Tibial nerve (tissue), 4 donors: ENCODE measurements around the gene ZNF430. TPM values are rescaled to one million over a fixed set of nuclear protein-coding genes. Genes with fewer than 3 reads are reported as not detected.

ENCODE experiments used
- DNase-seq, 2 donors: peaks; one replicate each; pipeline ENCODE4 v3.0.0-alpha.2; 2019; ENCODE audit warnings: low spot score in 2 of 2
- H3K27ac ChIP-seq, 4 donors: fragments of 200-600 bp; sonication (generic) in 3 of 4; one replicate each; pipeline ENCODE4 v1.5.1; 2017 to 2019; ENCODE audit warnings: mild to moderate bottlenecking in 1 of 4
- H3K27me3 ChIP-seq, 2 donors: fragments of 200-600 bp; sonication (generic) in 1 of 2; one replicate each; pipeline versions ENCODE4 v1.5.1 to v1.6.0; 2017 to 2019
- H3K36me3 ChIP-seq, 3 donors: fragments of 200-600 bp; sonication (generic); one replicate each; pipeline ENCODE4 v1.5.1; 2018 to 2019
- H3K4me1 ChIP-seq, 4 donors: fragments of 200-600 bp; sonication (generic) in 3 of 4; one replicate each; pipeline ENCODE4 v1.5.1; 2017 to 2019
- H3K4me3 ChIP-seq, 4 donors: fragments of 200-600 bp; sonication (generic) in 3 of 4; one replicate each; pipeline ENCODE4 v1.5.1; 2017 to 2019; ENCODE audit warnings: mild to moderate bottlenecking in 1 of 4, moderate library complexity in 1 of 4
- H3K9me3 ChIP-seq, 4 donors: fragments of 200-600 bp; sonication (generic) in 3 of 4; one replicate each; pipeline ENCODE4 v1.5.1; 2017 to 2019
- EP300 ChIP-seq, 2 donors: sonication (generic); formaldehyde crosslinking; IDR thresholded peaks; one replicate each; pipeline ENCODE4 v1.6.1; 2017; ENCODE audit warnings: antibody characterized with exemption in 2 of 2, mild to moderate bottlenecking in 1 of 2
- POLR2A ChIP-seq, 2 donors: fragments of 450-650 bp; IDR thresholded peaks; one replicate each; pipeline ENCODE4 v1.6.1; 2017; ENCODE audit warnings: antibody characterized with exemption in 2 of 2, mild to moderate bottlenecking in 2 of 2, moderate library complexity in 2 of 2
- small RNA-seq: library from RNA; depleted of rRNA; stranded (forward); fragments of <200 nt; gene quantifications from one replicate; pipeline ENCODE3, GENCODE V24; 2016
- total RNA-seq, 4 donors: library from RNA; depleted of rRNA; stranded (reverse); fragments of >200 nt; gene quantifications; one replicate each; pipeline ENCODE4 v1.1.0, GENCODE V29; 2016
- TF ChIP-seq, protein P1 (sequence below), 5 experiments: fragments of 200-600 bp in 3 of 5; fragments of 450-650 bp in 2 of 5; sonication (generic) in 3 of 5; IDR thresholded peaks; one replicate each; pipeline ENCODE4 v1.5.1; 2016 to 2019; ENCODE audit warnings: antibody characterized with exemption in 5 of 5, mild to moderate bottlenecking in 3 of 5, moderate library complexity in 2 of 5

The ZNF430 gene
- total RNA-seq, 4 donors from 2014 or later: 8.8 to 36.9 (median 18.8) TPM

DNA sequence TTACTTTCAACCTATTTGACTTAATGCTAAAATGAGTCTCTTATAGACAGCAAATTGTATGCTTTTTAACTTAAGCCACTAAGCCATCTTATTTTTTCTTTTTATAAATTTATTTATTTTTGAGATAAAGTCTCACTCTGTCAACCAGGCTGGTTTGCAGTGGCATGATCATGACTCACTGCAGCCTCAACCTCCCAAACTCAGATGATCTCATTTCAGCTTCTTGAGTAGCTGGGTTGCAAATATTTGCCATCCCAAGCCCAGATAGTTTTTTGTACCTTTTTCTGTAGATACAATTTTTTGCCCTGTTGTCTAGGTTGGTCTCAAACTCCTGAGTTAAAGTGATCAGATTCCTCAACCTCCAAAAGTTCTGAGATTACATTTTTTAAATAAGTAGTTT lies 88.7 kb downstream of the ZNF430 start:
- H3K4me3 ChIP-seq: no peak overlapping the region
- peaks cover 0 to 75% (median 0%) of the 10 kb centered on the region in 3 donors for H3K36me3 ChIP-seq
- H3K27me3 ChIP-seq: no peaks in the 10 kb centered on the region
- no peak for DNase-seq
- no peaks in the 10 kb centered on the region for H3K4me1 ChIP-seq
- H3K9me3 ChIP-seq: peaks cover 0 to 21% (median 0%) of the 10 kb centered on the region in 4 donors
- TF ChIP-seq, protein P1, sequence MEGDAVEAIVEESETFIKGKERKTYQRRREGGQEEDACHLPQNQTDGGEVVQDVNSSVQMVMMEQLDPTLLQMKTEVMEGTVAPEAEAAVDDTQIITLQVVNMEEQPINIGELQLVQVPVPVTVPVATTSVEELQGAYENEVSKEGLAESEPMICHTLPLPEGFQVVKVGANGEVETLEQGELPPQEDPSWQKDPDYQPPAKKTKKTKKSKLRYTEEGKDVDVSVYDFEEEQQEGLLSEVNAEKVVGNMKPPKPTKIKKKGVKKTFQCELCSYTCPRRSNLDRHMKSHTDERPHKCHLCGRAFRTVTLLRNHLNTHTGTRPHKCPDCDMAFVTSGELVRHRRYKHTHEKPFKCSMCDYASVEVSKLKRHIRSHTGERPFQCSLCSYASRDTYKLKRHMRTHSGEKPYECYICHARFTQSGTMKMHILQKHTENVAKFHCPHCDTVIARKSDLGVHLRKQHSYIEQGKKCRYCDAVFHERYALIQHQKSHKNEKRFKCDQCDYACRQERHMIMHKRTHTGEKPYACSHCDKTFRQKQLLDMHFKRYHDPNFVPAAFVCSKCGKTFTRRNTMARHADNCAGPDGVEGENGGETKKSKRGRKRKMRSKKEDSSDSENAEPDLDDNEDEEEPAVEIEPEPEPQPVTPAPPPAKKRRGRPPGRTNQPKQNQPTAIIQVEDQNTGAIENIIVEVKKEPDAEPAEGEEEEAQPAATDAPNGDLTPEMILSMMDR (IDR thresholded peaks at IDR 0.05): no peak
- no peak for TF ChIP-seq EP300 (IDR thresholded peaks at IDR 0.05)
- no peak for TF ChIP-seq POLR2A (IDR thresholded peaks at IDR 0.05)
- no peak overlapping the region for H3K27ac ChIP-seq

Small RNA genes lying within 50 kb of the gene (small RNA-seq; reads per million reads assigned to genes)
- not detected for gene AC008739.3

Other genes with a start within 250 kb of the ZNF430 start
- 1 to 10 TPM; 3.5 to 5.0 (median 4.2) TPM for gene ZNF66, start 244.4 kb upstream of the ZNF430 start, total RNA-seq
- 10 to 100 TPM in 2 of 4 donors, 1 to 10 TPM in 2; 5.7 to 13.2 (median 9.1) TPM for gene ZNF85, start 97.4 kb upstream of the ZNF430 start, total RNA-seq
- 1 to 10 TPM; 1.8 to 9.8 (median 5.0) TPM for gene ZNF714, start 61.5 kb downstream of the ZNF430 start, total RNA-seq
- gene ZNF431, start 121.4 kb downstream of the ZNF430 start, total RNA-seq: 10 to 100 TPM in 3 of 4 donors, 1 to 10 TPM in 1; 5.9 to 20.4 (median 15.6) TPM